Liver (tissue), 3 donors: ENCODE data around the gene NSFL1C.

Experiments
- ATF3 ChIP-seq: IDR thresholded peaks from 2 replicates; pipeline ENCODE4 v1.6.1; 2016; ENCODE audit warnings: antibody characterized with exemption
- CTCF ChIP-seq: fragments of 150-350 bp; IDR thresholded peaks from 2 replicates; pipeline ENCODE4 v1.5.1; 2017; ENCODE audit warnings: improper control_type of control experiment, low read depth, low read length; ENCODE audit not compliant: missing input control
- donor health status: healthy.
- donor health status: healthy.

DNA sequence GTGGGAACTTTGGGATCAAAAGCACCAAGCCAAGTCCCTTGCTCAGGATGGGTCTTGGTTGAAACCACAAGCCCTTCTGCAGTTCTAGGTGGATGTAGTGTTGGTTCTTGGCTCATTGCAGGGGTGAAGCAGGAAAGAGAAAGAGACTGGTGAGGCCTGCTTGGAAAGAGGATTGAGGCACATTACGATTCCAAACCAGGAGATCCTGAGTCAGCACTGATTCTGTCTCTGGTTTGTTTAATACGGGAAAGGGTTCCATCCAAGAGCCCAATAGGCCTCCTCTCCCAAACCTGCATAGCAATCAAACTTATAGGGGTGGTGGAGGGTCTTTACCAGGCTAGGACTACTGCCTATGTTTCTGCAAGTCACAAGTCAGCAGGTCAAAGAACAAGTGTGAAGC lies 24.3 kb downstream of the NSFL1C start:
- no peak for TF ChIP-seq CTCF
- TF ChIP-seq ATF3 = no peak
